Suprapubic skin (tissue), 3 donors: ENCODE results near the gene RAPGEF3.

ENCODE experiments used
- CTCF ChIP-seq, 2 donors: fragments of 200-600 bp in 1 of 2; fragments of 450-650 bp in 1 of 2; sonication (generic) in 1 of 2; IDR thresholded peaks; one replicate each; pipeline ENCODE4 v1.5.1; 2016 to 2019; ENCODE audit warnings: antibody characterized with exemption in 2 of 2, mild to moderate bottlenecking in 1 of 2, moderate library complexity in 1 of 2
- POLR2A ChIP-seq, 2 donors: fragments of 450-650 bp; IDR thresholded peaks; one replicate each; pipeline ENCODE4 v1.6.1; 2017; ENCODE audit warnings: antibody characterized with exemption in 2 of 2, mild to moderate bottlenecking in 2 of 2, moderate library complexity in 2 of 2

DNA sequence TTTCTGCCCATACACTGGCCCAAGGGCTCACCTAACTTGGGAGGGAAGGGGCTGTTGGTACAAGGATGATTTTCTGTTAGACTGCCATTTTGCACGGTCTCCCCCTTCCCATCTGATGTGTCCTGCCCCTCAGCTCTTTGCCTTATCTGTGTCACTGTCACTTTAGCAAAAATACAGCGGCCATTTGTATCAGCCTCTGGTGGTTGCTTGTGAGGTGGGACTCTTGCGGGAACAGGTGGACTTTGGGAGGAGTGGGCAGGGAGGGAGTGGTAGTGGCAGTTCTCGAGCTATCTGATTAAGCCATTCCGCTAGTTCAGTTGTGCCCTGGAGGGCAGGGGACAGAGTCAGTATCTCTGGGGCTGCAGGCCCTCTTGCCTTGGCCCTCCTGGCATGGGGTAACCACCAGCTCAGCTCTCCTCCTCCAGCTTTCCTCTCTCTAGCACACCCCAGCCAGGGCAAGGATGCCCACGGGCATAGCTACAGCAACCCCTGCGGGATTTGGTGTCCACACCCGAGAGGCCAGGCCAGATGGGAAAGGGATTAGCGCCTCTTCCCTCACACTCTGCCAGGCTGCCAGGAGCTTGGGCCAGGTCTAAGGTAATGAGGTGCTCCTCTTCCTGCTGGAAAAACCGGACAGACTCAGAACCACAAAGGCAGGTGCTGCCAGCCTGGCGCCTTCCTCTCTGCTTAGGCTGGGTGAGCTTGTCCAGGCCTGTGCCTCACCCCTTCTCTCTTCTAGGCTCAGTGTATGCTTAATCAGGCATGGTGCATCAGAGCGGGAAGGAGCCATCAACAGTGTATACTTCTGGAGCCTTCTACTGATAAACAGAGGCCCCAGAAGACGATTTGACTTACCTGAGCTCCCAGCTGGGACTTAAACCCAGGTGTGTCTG is 23.0 kb upstream of the RAPGEF3 start:
- TF ChIP-seq POLR2A (IDR thresholded peaks at IDR 0.05) = no peak
- no peak for TF ChIP-seq CTCF (IDR thresholded peaks at IDR 0.05)
